HG03378 (cell line): ENCODE results near the gene ABCF1.

Source experiments
- ATAC-seq: cut with Tn5 transposase; IDR thresholded peaks from one replicate; pipeline ENCODE4 v1.9.1; 2021; ENCODE audit warnings: mild to moderate bottlenecking, moderate library complexity; ENCODE audit not compliant: unreplicated experiment

The ABCF1 gene

DNA sequence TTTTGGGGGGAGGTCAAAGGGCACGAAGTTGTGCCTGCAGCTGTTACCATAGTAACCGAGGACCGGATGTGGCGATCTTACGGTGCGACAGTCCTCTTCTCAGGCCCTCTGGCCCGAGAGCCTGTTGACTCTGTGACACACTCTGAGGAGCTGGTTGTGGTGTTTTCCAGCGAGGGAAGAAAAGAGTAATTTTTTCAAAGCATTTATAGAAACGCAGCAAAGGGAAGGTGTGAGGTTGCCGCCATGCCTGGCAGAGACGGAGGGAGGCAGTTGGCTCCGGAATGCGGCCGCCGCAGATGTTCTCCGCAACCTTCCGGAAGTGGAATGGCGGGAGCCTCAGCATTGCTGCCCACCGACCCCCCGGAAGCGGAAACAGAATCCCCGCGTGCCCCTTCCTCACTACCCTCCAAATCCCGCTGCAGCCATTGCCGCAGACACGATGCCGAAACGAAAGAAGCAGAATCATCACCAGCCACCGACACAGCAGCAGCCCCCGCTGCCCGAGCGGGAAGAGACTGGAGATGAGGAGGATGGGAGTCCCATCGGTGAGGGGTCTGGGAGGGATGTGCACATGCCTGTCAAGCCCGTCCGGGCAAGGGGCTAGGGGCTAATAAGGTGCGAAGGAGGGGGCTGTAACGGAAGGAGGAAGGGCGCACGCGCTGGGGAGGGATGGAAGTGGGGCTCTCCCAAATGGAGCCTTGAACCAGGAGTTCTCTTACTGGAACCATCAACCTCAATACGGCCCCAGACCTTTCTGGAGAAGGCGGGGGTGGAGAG lies 14.1 kb upstream of the ABCF1 start, which contains the start of gene PRR3:
Gene PRR3, plus strand, starts transcription at position 390 of the 777 bp plus-strand sequence. Its CDS starts 50 bp downstream, at position 440.
- peak; percentile 54 for ATAC-seq

DNA sequence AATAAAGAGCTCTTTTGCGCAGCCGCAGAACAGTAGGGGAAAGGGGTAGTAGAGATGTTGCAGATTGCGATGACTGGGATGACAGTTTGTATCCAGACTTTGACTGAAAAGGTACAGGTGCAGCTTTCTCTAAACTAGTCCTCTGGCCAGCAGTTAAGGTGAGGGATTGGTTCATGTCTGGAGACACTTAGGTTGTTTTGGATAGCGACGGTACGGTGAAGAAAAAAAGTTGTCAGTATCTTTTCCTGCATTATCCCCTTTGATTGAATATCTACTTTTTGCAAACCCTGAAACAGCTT lies 13.6 kb upstream of the ABCF1 start:
- no peak for ATAC-seq

DNA sequence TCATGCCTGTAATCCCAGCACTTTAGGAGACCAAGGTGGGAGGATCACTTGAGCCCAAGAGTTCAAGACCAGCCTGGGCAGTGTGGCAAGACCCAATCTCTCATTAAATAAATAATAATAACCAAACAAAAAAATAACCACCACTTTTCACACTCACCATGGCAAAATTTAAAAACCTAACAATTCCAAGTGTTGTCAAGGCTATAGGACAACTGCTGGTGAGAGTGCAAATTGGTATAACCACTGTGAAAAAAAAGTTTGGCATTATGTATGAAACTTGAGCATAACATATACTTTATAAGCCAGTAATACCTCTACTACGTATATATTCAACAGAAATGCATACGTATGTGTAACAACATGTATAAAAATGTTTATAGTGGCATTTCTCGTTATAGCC lies 10.3 kb upstream of the ABCF1 start:
- ATAC-seq: no peak

DNA sequence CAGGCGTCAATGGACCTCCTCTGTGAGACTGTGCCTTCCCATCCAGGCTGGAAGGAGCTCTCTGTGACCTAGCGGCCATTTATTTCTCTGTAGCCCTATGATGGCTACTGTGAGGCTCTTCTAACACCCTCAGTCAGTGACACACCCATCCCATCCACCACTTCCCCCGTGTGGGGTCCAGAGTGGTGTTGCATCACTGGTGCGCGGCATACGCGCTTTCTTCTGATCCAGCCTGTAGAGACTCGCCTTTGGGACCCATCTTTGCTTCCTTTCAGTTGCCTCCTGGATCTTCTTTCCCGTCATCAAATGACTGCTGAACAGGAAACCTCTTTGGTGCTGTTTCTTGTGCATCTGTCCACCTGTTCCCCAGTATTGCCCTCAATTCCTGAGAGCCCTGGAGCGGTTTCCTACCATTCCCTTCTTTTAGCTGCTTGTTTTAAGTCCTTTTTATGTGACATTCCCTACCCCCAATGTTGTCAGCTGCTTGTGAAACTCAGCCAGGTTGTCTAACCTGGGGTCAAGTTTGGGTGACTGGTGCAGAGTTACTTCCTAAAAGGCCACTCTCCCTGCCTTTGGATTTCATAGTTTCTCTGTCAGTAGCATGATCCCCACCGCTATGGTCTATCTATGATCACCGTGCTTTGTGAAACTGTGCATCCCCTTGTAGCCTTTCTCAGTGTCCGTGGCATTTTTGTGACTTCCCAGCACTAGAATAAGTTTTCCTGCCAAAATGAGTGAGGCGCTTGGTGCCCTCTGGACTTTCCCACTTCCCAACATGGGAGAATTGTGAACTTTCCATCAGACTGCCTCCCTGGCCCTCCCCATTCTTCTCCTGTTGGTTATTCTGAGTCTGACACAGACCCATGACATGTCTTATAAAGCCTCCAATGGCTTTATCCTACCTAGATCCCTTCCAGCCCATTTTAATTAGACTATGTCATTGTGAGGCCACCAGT lies 8.5 kb upstream of the ABCF1 start:
- ATAC-seq: no peak

DNA sequence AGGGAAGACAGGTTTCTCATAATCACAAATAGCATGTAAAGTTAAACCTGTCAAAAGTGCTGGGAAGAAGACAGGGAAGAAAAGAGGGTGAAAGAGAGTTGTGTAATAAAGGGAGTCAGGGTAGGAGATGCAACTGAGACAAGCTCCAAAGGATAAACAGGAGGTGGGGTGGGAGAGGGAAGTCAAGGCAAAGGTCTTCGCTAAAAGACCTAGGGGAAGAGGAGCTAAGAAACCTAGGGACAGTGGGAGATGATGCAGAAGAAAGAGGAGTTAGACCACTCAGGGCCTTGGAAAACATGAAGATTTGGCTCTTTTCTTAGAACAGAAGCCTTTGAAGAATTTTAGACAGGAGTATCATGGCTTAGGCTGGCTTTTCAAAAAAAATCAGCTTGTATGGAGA lies 7.1 kb upstream of the ABCF1 start:
- no peak for ATAC-seq

DNA sequence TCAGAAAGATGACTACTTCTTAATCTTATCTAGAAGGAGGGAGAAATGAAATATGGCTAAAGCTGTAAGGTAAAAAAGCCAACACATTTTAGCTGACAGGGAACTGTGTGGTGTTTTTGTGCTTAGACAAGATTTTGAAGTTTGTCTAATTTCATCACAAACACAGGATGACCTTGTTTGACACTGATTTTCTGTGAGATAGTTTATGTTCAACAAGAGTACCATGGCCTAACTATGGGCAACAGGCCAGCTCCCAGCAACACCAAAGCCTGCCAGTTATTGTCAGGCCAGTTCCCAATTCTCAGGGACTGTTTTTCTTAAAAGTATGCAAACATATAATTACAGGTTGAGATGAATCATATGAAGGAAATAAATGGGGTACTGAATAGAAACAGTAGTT lies 5.5 kb upstream of the ABCF1 start:
- no peak for ATAC-seq

DNA sequence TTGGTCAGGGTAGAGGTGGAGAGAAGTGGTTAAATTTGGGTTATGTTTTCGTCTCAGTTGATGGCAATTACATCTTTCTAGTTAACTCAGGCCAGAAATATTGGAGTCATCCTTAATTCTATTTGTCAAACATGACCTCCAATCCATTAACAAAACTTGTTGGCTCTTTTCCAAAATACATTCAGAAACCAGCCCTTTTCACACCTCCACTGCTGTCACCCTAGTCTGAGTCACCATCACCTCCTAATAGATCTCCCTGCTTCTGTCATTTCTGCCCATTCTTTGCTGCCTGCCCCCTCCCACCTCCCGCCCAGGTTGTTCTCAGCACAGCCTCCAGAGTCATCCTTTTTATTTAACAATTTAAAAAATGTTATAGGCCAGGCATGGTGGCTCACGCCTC lies 3.0 kb upstream of the ABCF1 start:
- ATAC-seq: no peak

DNA sequence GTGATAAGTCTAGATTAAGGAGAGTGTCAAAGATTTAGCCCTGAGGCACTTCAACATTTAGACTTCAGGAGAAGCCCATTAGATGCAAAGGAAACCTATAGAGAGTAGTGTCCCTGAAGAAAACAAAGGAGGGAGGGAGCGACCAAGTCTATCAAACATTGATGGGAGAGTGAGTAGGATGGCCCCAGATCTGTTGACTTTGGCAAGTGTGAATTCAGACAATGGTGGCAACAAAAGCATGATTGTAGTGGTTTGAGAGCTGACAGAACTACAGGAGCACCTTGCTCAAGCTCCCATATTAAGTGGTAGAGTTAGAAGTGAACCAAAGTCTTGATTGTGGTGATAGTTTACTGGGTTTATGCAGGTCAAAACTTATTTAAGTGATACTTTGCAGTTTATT lies 979 bp upstream of the ABCF1 start:
- no peak for ATAC-seq

DNA sequence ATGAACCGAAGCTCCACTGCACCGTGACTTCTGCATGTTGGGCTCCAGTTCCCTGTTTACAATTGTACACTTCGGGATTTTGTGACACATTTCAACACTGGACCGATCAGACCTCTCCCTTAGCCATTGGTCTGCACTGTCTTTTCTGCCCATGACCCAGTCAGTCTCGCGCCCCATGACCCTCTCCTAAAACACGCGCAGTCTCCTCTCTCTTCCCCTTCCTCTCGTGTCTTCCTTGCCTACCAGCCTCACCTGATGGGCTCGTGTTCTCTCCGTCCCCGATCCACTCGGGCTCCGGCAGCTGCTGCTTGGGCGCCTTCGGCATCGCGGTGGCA lies 535 bp upstream of the ABCF1 start:
- ATAC-seq: peak; percentile 31

DNA sequence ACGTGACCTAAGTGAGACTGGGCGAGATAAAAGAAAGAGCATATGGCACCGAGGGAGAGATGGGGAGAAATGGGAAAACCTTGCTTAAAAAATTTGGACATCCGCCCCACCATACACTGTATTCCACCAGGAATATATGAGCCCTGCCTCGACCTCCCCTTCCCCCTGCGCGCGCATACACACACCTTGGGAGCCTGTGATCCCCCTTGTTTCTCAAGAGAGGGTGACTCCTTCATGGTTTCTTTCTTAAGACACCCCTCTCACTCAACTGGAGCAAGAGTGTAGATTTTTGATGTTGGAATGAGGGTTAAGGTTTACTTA lies 480 bp downstream of the ABCF1 start:
- ATAC-seq: no peak

DNA sequence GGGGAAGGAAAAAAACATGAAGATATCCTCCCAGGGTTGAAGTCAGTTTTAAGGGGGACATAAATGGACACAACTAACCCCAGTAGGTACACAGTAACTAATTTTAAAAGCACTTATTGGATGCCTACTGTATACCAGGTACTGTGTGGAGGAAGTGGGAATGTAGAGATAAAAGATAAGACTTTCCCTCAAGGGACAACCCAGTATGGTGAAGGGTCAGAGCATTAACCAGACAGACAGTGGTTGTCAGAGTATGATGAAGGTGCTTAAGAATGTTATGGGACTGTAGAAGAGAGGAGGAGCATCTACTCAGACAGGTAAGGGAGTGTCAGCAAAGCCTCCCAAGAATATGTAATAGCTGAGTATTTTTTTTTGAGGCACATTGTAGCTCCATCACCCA lies 906 bp downstream of the ABCF1 start:
- ATAC-seq: no peak

DNA sequence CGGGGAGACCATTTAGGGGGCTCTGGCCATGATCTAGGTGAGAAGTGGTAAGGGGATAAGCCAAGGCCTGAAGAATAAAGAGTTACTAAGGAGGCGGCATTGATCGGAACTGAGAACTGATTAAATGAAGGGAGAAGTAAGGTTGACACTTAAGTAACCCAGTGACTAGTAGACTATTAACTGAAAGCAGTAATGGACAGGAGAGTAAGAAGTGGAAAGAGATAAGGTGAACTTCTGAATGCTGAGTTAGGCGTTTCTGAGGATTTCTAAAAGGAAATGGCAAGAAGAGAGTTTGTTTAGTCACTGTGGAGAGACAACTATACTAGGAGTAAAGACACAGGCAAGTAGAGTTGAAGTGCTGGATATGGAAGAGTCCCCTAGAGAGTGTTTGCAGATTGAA lies 1.9 kb downstream of the ABCF1 start:
- ATAC-seq: no peak

DNA sequence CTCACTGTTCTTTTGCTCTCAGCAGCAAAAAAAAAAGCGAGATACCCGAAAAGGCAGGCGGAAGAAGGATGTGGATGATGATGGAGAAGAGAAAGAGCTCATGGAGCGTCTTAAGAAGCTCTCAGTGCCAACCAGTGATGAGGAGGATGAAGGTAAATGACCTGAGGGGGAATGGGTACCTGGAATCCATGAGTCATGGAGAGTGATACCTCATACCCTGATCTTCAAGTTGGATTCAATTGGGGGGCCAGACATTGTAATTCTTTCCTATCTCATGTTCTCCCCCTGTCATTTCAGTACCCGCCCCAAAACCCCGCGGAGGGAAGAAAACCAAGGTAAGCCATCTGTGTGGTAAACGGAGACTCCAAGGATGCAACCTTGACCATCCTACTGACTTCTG lies 6.8 kb downstream of the ABCF1 start:
- ATAC-seq: no peak

DNA sequence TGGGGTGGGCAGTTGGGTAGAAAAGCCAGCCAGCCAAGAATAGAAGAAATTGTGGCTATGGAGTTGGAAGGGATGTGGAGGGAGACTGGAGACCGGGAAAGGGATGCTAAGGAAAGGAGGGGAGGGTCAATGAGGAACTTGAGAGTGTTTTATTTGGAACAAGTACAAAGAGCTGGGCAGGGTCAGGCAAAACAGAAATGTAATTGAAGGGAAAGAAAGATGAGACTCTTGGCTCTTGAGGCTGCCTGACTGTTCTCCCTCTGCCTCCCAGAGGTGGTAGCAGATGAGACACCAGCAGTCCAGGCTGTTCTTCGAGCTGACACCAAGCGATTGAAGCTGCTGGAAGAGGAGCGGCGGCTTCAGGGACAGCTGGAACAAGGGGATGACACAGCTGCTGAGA lies 12.7 kb downstream of the ABCF1 start:
- no peak for ATAC-seq

DNA sequence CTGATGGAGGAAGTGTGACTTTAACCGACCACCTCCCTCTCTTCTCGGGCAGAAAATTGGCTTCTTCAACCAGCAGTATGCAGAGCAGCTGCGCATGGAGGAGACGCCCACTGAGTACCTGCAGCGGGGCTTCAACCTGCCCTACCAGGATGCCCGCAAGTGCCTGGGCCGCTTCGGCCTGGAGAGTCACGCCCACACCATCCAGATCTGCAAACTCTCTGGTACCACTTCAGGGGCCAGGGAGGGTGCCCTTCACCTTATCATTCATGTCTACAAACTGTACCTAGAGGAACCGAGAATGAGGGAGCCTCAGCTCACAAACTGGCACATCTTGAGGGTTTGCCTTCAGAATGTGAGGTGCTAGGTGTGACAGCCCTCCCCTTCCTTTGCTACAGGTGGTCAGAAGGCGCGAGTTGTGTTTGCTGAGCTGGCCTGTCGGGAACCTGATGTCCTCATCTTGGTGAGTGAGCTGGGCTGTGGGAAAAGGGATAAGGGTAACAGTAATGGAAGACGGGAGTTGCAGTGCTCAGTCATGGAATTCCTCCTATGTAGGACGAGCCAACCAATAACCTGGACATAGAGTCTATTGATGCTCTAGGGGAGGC lies 18.6 kb downstream of the ABCF1 start:
- ATAC-seq: no peak

DNA sequence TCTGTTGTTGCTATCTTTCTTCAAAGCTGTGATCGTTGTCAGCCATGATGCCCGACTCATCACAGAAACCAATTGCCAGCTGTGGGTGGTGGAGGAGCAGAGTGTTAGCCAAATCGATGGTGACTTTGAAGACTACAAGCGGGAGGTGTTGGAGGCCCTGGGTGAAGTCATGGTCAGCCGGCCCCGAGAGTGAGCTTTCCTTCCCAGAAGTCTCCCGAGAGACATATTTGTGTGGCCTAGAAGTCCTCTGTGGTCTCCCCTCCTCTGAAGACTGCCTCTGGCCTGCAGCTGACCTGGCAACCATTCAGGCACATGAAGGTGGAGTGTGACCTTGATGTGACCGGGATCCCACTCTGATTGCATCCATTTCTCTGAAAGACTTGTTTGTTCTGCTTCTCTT lies 19.3 kb downstream of the ABCF1 start:
- no peak for ATAC-seq

DNA sequence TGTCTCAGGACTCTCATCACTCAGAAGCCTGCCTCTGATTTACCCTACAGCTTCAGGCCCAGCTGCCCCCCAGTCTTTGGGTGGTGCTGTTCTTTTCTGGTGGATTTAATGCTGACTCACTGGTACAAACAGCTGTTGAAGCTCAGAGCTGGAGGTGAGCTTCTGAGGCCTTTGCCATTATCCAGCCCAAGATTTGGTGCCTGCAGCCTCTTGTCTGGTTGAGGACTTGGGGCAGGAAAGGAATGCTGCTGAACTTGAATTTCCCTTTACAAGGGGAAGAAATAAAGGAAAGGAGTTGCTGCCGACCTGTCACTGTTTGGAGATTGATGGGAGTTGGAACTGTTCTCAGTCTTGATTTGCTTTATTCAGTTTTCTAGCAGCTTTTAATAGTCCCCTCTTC lies 19.8 kb downstream of the ABCF1 start:
- no peak for ATAC-seq

DNA sequence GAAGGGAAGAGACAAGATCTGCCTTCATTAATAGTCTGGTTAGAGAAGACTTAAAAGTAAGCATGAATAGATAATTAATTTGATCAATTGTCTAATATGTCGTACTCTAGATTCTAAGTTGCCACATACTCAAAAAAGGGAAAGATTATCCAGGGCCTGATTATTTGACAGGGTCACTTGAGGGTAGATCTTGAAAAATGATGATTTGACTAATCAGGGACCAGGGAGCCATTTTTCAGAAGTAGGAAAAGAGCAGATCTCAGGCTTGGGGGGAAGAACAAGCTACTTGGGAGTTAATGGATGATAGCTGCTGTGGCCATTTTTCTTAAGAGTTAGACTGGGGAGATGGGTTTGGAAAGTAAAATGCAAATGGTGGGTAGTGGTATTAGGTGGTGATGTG lies 21.0 kb downstream of the ABCF1 start:
- ATAC-seq: no peak

DNA sequence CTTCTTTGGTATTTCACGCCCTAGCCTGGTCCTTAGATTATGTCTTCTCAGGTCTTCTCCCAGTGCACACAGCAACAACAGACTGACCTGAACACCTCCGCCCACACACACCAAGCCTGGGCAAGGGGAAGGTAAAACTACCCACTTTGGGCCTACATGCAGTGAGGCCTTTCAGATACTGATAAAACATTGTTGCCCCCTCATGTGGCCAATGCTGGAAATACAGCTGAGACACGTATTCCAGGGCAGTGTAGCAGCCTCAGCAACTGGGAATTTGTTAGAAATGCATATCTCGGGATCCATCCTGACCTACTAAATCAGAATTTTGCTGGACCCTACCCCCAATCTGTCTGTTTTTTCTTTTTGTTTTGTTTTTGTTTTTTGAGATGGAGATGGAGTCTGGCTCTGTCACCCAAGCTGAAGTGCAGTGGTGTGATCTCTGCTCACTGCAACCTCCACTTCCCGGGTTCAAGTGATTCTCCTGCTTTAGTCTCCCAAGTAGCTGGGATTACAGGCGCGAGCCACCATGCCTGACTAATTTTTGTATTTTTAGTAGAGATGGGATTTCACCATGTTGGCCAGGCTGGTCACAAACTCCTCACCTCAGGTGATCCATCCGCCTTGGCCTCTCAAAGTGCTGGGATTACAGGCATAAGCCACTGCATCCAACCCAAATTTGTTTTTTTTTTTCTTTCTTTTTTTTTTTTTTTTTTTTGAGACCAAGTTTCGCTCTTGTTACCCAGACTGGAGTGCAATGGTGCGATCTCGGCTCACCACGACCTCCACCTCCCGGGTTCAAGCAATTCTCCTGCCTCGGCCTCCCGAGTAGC lies 26.3 kb downstream of the ABCF1 start:
- peak; percentile 50 for ATAC-seq

DNA sequence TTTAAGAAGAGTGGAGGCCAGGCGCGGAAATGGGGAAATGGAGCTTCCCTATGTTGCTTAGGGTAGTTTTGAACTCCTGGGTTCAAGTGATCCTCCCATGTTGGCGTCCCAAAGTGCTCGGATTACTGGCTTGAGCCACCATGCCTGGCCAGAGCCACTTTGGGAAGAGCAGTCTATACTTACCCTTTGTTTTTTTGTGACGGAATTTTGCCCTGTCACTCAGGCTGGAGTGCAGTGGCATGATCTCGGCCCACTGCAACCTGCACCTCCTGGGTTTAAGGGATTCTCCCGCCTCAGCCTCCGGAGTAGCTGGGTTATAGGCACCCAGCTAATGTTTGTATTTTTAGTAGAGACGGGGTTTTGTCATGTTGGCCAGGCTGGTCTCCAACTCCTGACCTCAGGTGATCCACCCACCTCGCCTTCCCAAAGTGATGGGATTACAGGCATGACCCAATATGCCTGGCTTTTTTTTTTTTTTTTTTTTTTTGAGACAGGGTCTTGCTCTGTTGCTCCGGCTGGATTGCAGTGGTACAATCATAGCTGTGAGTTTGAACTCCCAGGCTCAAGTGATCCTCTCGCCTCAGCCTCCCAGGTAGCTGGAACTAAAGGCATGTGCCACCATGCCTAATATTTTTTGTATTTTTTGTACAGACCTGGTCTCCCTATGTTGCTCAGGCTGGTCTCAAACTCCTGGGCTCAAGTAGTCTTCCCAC lies 27.8 kb downstream of the ABCF1 start:
- ATAC-seq: no peak
